HepG2 (cell line): ENCODE results near the gene MAPK9. TPM values are rescaled to one million over a fixed set of nuclear protein-coding genes. Genes with fewer than 3 reads are reported as not detected.

Experiments used
- CBX2 ChIP-seq, 2 experiments: fragments of 200-600 bp in 1 of 2; sonication (generic); formaldehyde crosslinking in 1 of 2; IDR thresholded peaks; 2 replicates each; pipeline versions ENCODE4 v1.7.0 to v1.8.1; 2018 to 2022; ENCODE audit warnings: low read depth in 2 of 2, low read length in 1 of 2, mild to moderate bottlenecking in 1 of 2, missing genetic modification reagents in 1 of 2
- FOSL2 ChIP-seq: sonication (generic); formaldehyde crosslinking; IDR thresholded peaks from 2 replicates; pipeline ENCODE4 v1.4.0; 2020; ENCODE audit warnings: missing genetic modification reagents
- FOXK1 ChIP-seq: sonication (generic); formaldehyde crosslinking; IDR thresholded peaks from 2 replicates; pipeline ENCODE4 v1.4.0; 2020; ENCODE audit warnings: low read depth, missing genetic modification reagents, borderline replicate concordance
- HIVEP1 ChIP-seq: sonication (generic); formaldehyde crosslinking; IDR thresholded peaks from 2 replicates; pipeline ENCODE4 v1.4.0; 2020; ENCODE audit warnings: mild to moderate bottlenecking, missing genetic modification reagents
- HNRNPK ChIP-seq: fragments of 200-400 bp; formaldehyde crosslinking; IDR thresholded peaks from 2 replicates; pipeline ENCODE4 v1.6.1; 2018; ENCODE audit warnings: low read length, low read depth, moderate library complexity, mild to moderate bottlenecking; ENCODE audit not compliant: poor library complexity, severe bottlenecking
- HOMEZ ChIP-seq: IDR thresholded peaks from 2 replicates; pipeline ENCODE4 v1.6.1; 2016; ENCODE audit warnings: low read depth
- RAD21 ChIP-seq: fragments of 450-650 bp; formaldehyde crosslinking; IDR thresholded peaks from 2 replicates; pipeline ENCODE4 v1.5.0; 2020; ENCODE audit warnings: mild to moderate bottlenecking
- SKI ChIP-seq: fragments of 450-650 bp; IDR thresholded peaks from one replicate; pipeline ENCODE4 v1.6.1; 2018; ENCODE audit warnings: mild to moderate bottlenecking; ENCODE audit not compliant: partially characterized antibody
- YY1 ChIP-seq: IDR thresholded peaks from 2 replicates; pipeline ENCODE4 v1.6.1; 2011; ENCODE audit warnings: low read length, low read depth, moderate library complexity, mild to moderate bottlenecking; ENCODE audit not compliant: insufficient read depth, insufficient replicate concordance
- ZNF142 ChIP-seq: sonication (generic); formaldehyde crosslinking; IDR thresholded peaks from 2 replicates; pipeline ENCODE4 v1.4.0; 2020; ENCODE audit warnings: missing genetic modification reagents
- ZNF34 ChIP-seq: sonication (generic); formaldehyde crosslinking; IDR thresholded peaks from 2 replicates; pipeline ENCODE4 v1.4.0; 2020; ENCODE audit warnings: mild to moderate bottlenecking, missing genetic modification reagents, borderline replicate concordance
- ZNF484 ChIP-seq: sonication (generic); formaldehyde crosslinking; IDR thresholded peaks from 2 replicates; pipeline ENCODE4 v1.5.1; 2020; ENCODE audit warnings: mild to moderate bottlenecking, low read depth, missing genetic modification reagents, borderline replicate concordance
- ZNF558 ChIP-seq: sonication (generic); formaldehyde crosslinking; IDR thresholded peaks from 2 replicates; pipeline ENCODE4 v1.9.0; 2022; ENCODE audit warnings: mild to moderate bottlenecking, missing genetic modification reagents, borderline replicate concordance
- ZNF687 ChIP-seq: sonication (generic); formaldehyde crosslinking; IDR thresholded peaks from 2 replicates; pipeline ENCODE4 v1.5.1; 2020; ENCODE audit warnings: mild to moderate bottlenecking, missing genetic modification reagents, moderate library complexity
- polyA plus RNA-seq, 8 experiments: library from polyadenylated mRNA; depleted of rRNA in 3 of 8; stranded (reverse) in 7 of 8; unstranded in 1 of 8; fragments of >200 nt; fragmentation: Illumina TruSeq in 4 of 8; extraction: Trizol in 4 of 8; gene quantifications; 2 replicates each; pipeline versions ENCODE4 v1.2.1 to v1.2.3, GENCODE V29; 2011 to 2016; ENCODE audit warnings: low read depth in 4 of 8, missing spikeins in 1 of 8, mixed read lengths in 1 of 8; ENCODE audit not compliant: insufficient read depth in 1 of 8
- total RNA-seq, 5 experiments: library from RNA; depleted of rRNA; stranded (reverse); fragments of >200 nt; fragmentation: Illumina TruSeq; extraction: Trizol; gene quantifications; 2 replicates each; pipeline ENCODE4 v1.2.3, GENCODE V29; 2016; ENCODE audit warnings: low read depth in 1 of 5

MAPK9 gene
- total and polyA plus RNA-seq, 2 of the 13 experiments (the other 11 are each of a cell fraction or from before 2014, with no cell fraction given) = 30.1 to 56.1 TPM

GRCh38 chr5:180209137-180209581 lies 82.7 kb downstream of the MAPK9 start, which contains the start of gene RASGEF1C (continued):
- TF ChIP-seq HIVEP1 = no peak
- TF ChIP-seq ZNF142 (CRISPR knock-in tag) = peak; percentile 91
- TF ChIP-seq FOXK1 (CRISPR knock-in tag) = no peak
- TF ChIP-seq ZNF484 (CRISPR knock-in tag) = no peak
- no peak for TF ChIP-seq ZNF558
- no peak for TF ChIP-seq HNRNPK
- peak; percentile 79 for TF ChIP-seq RAD21 (CRISPR knock-in tag)
- peak; percentile 16 for TF ChIP-seq SKI
- TF ChIP-seq ZNF34 (CRISPR knock-in tag) = no peak
- TF ChIP-seq FOSL2 (CRISPR knock-in tag) = no peak
- TF ChIP-seq ZNF687 = no peak
- TF ChIP-seq YY1 = peak; percentile 35
- no peak for TF ChIP-seq HOMEZ (CRISPR knock-in tag)
- TF ChIP-seq CBX2 (IDR thresholded peaks at IDR 0.05; ENCODE audit: low read depth, low read length) = no peak
- no peak for TF ChIP-seq CBX2 (CRISPR knock-in tag; IDR thresholded peaks at IDR 0.05; ENCODE audit: low read depth)
